DND-41 (cell line): ENCODE data around the gene MATN3.

ENCODE experiments used
- ATAC-seq: fragments of 200-7000 bp; cut with Tn5 transposase; 3 replicates; pipeline ENCODE4 v1.9.1; 2021; ENCODE audit warnings: low read depth; ENCODE audit not compliant: insufficient read depth
- DNase-seq: peaks from one replicate; pipeline ENCODE4 v3.0.0-alpha.2; 2020
- H2AFZ ChIP-seq: 2 replicates; pipeline ENCODE4 v1.6.0; 2012; ENCODE audit warnings: low read depth, low read length
- H3K27ac ChIP-seq: 2 replicates; pipeline ENCODE4 v1.5.1; 2012; ENCODE audit warnings: low read length, inconsistent platforms
- H3K27me3 ChIP-seq: fragments of 200-600 bp; sonication (generic); 2 replicates; pipeline ENCODE4 v1.6.0; 2012; ENCODE audit warnings: low read length, mild to moderate bottlenecking, inconsistent platforms; ENCODE audit not compliant: insufficient read depth, poor library complexity
- H3K36me3 ChIP-seq: 2 replicates; pipeline ENCODE4 v1.5.1; 2012; ENCODE audit warnings: low read length, inconsistent platforms; ENCODE audit not compliant: insufficient read depth
- H3K4me1 ChIP-seq: 2 replicates; pipeline ENCODE4 v1.5.1; 2012; ENCODE audit warnings: mild to moderate bottlenecking, low read length; ENCODE audit not compliant: insufficient read depth
- H3K4me2 ChIP-seq: 2 replicates; pipeline ENCODE4 v1.6.0; 2012; ENCODE audit warnings: mild to moderate bottlenecking, moderate library complexity, low read length, inconsistent platforms; ENCODE audit not compliant: insufficient read depth
- H3K4me3 ChIP-seq, 2 experiments: fragments of 200-600 bp in 1 of 2; shearing (Covaris generic) in 1 of 2; 2 replicates each; pipeline ENCODE4 v1.5.1; 2012 to 2016; ENCODE audit warnings: inconsistent platforms in 2 of 2, low read length in 2 of 2, mild to moderate bottlenecking in 2 of 2, low read depth in 1 of 2, moderate library complexity in 1 of 2
- H3K79me2 ChIP-seq: 2 replicates; pipeline ENCODE4 v1.6.0; 2012; ENCODE audit warnings: low read length, inconsistent platforms; ENCODE audit not compliant: insufficient read depth
- H3K9ac ChIP-seq: 2 replicates; pipeline ENCODE4 v1.6.0; 2012; ENCODE audit warnings: low read depth, mild to moderate bottlenecking, inconsistent platforms, low read length, moderate library complexity
- H3K9me3 ChIP-seq: 2 replicates; pipeline ENCODE4 v1.5.1; 2012; ENCODE audit warnings: low read length, moderate library complexity, mild to moderate bottlenecking, inconsistent platforms; ENCODE audit not compliant: insufficient read depth, severe bottlenecking
- H4K20me1 ChIP-seq: 2 replicates; pipeline ENCODE4 v1.6.0; 2012; ENCODE audit warnings: low read length; ENCODE audit not compliant: insufficient read depth
- CTCF ChIP-seq: IDR thresholded peaks from 2 replicates; pipeline ENCODE4 v1.5.1; 2012; ENCODE audit warnings: borderline replicate concordance, low read length, moderate library complexity, mild to moderate bottlenecking; ENCODE audit not compliant: poor library complexity, severe bottlenecking; ENCODE audit errors: extremely low read depth
- EZH2 ChIP-seq: IDR thresholded peaks from 3 replicates; pipeline ENCODE4 v1.6.1; 2012; ENCODE audit warnings: borderline replicate concordance, low read depth, mild to moderate bottlenecking, moderate library complexity, low read length, inconsistent platforms; ENCODE audit not compliant: severe bottlenecking

MATN3 gene

GRCh38 chr2:19949071-19949470, 63.4 kb downstream of the MATN3 start:
- DNase-seq: no peak

GRCh38 chr2:19947184-19947940, 65.1 kb downstream of the MATN3 start:
- peaks cover 7% of the 10 kb centered on the region for H3K27me3 ChIP-seq
- no peak overlapping the region for H3K9ac ChIP-seq
- H3K4me2 ChIP-seq: no peak overlapping the region
- no peaks in the 10 kb centered on the region for H3K9me3 ChIP-seq
- no peaks in the 10 kb centered on the region for H3K4me1 ChIP-seq
- no peak for ATAC-seq
- no peak overlapping the region for H3K27ac ChIP-seq
- no peaks in the 10 kb centered on the region for H3K79me2 ChIP-seq
- H2AFZ ChIP-seq: no peak overlapping the region
- no peaks in the 10 kb centered on the region for H4K20me1 ChIP-seq
- no peak overlapping the region for H3K4me3 ChIP-seq
- no peaks in the 10 kb centered on the region for H3K36me3 ChIP-seq
- TF ChIP-seq EZH2: no peak
- TF ChIP-seq CTCF: no peak
- DNase-seq: no peak

More at GRCh38 chr2:19949071-19949470, 63.4 kb downstream of the MATN3 start:
- Histone ChIP-seq H3K79me2 (no peaks in the 10 kb centered on the region), H3K9ac (no peak overlapping the region), H3K27ac (no peak overlapping the region), H2AFZ (no peak overlapping the region), H3K4me2 (no peak overlapping the region), H4K20me1 (no peaks in the 10 kb centered on the region), H3K27me3 (peaks cover 11% of the 10 kb centered on the region), H3K9me3 (no peaks in the 10 kb centered on the region), H3K4me1 (no peaks in the 10 kb centered on the region), H3K4me3 (no peak overlapping the region), H3K36me3 (no peaks in the 10 kb centered on the region)
- no peak for ATAC-seq
- no peak for TF ChIP-seq CTCF
- TF ChIP-seq EZH2: no peak

- Histone ChIP-seq H3K4me2 (no peak overlapping the region), H3K9me3 (no peaks in the 10 kb centered on the region), H4K20me1 (no peaks in the 10 kb centered on the region), H3K9ac (no peak overlapping the region), H3K4me3 (no peak overlapping the region), H3K27me3 (peaks cover 3% of the 10 kb centered on the region), H3K36me3 (no peaks in the 10 kb centered on the region), H3K27ac (no peak overlapping the region), H2AFZ (no peak overlapping the region), H3K4me1 (no peaks in the 10 kb centered on the region), H3K79me2 (no peaks in the 10 kb centered on the region)
- ATAC-seq (no peak), DNase-seq (no peak)
- no peak for TF ChIP-seq EZH2
- no peak for TF ChIP-seq CTCF
Observed at GRCh38 chr2:19944205-19944845, 68.1 kb downstream of the MATN3 start.
